ENCODE results near the gene RBM5.

The RBM5 gene

GRCh38 chr3:50147447-50147846 lies 58.7 kb downstream of the RBM5 start:
- TF ChIP-seq EZH2phosphoT487 (IDR thresholded peaks at IDR 0.05; ENCODE audit: low read depth): no peak
- Histone ChIP-seq H4K20me1 (ENCODE audit: insufficient read depth, low read length) (no peaks in the 10 kb centered on the region), H3K4me3 (ENCODE audit: low read length) (no peak overlapping the region), H3K4me1 (ENCODE audit: low read length) (no peaks in the 10 kb centered on the region), H3K27ac (ENCODE audit: low read length) (no peak overlapping the region), H3K9me3 (ENCODE audit: insufficient read depth, low read length) (no peaks in the 10 kb centered on the region), H3K27me3 (ENCODE audit: low read depth, low read length) (no peaks in the 10 kb centered on the region), H3K36me3 (replicated peaks; ENCODE audit: low read depth, low read length) (no peaks in the 10 kb centered on the region), H2AFZ (ENCODE audit: low read depth, low read length) (no peak overlapping the region), H3K4me2 (ENCODE audit: low read length) (no peak overlapping the region), H3K9ac (ENCODE audit: low read length) (no peak overlapping the region), H3K79me2 (ENCODE audit: low read length) (no peaks in the 10 kb centered on the region)

GRCh38 chr3:50147861-50148260 lies 59.1 kb downstream of the RBM5 start:
- Histone ChIP-seq H3K27ac (ENCODE audit: low read length) (no peak overlapping the region), H3K27me3 (ENCODE audit: low read depth, low read length) (no peaks in the 10 kb centered on the region), H3K4me1 (ENCODE audit: low read length) (no peaks in the 10 kb centered on the region), H2AFZ (ENCODE audit: low read depth, low read length) (no peak overlapping the region), H3K36me3 (replicated peaks; ENCODE audit: low read depth, low read length) (no peaks in the 10 kb centered on the region), H3K9ac (ENCODE audit: low read length) (no peak overlapping the region), H4K20me1 (ENCODE audit: insufficient read depth, low read length) (no peaks in the 10 kb centered on the region), H3K4me2 (ENCODE audit: low read length) (no peak overlapping the region), H3K4me3 (ENCODE audit: low read length) (no peak overlapping the region), H3K9me3 (ENCODE audit: insufficient read depth, low read length) (no peaks in the 10 kb centered on the region), H3K79me2 (ENCODE audit: low read length) (no peaks in the 10 kb centered on the region)
- TF ChIP-seq, protein P1, sequence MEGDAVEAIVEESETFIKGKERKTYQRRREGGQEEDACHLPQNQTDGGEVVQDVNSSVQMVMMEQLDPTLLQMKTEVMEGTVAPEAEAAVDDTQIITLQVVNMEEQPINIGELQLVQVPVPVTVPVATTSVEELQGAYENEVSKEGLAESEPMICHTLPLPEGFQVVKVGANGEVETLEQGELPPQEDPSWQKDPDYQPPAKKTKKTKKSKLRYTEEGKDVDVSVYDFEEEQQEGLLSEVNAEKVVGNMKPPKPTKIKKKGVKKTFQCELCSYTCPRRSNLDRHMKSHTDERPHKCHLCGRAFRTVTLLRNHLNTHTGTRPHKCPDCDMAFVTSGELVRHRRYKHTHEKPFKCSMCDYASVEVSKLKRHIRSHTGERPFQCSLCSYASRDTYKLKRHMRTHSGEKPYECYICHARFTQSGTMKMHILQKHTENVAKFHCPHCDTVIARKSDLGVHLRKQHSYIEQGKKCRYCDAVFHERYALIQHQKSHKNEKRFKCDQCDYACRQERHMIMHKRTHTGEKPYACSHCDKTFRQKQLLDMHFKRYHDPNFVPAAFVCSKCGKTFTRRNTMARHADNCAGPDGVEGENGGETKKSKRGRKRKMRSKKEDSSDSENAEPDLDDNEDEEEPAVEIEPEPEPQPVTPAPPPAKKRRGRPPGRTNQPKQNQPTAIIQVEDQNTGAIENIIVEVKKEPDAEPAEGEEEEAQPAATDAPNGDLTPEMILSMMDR (IDR thresholded peaks at IDR 0.05; ENCODE audit: low read depth, low read length): no peak
- TF ChIP-seq EZH2phosphoT487 (IDR thresholded peaks at IDR 0.05; ENCODE audit: low read depth): no peak

- peaks cover 13% of the 10 kb centered on the region for H3K27me3 ChIP-seq (ENCODE audit: low read depth, low read length)
- H4K20me1 ChIP-seq (ENCODE audit: insufficient read depth, low read length): no peaks in the 10 kb centered on the region
- H3K9me3 ChIP-seq (ENCODE audit: insufficient read depth, low read length): no peaks in the 10 kb centered on the region
- H3K4me1 ChIP-seq (ENCODE audit: low read length): no peaks in the 10 kb centered on the region
- H3K9ac ChIP-seq (ENCODE audit: low read length): no peak overlapping the region
- no peaks in the 10 kb centered on the region for H3K79me2 ChIP-seq (ENCODE audit: low read length)
- no peak for TF ChIP-seq EZH2phosphoT487 (IDR thresholded peaks at IDR 0.05; ENCODE audit: low read depth)
- TF ChIP-seq, protein P1 (IDR thresholded peaks at IDR 0.05; ENCODE audit: low read depth, low read length): no peak
- H3K36me3 ChIP-seq (replicated peaks; ENCODE audit: low read depth, low read length): no peaks in the 10 kb centered on the region
- H3K4me2 ChIP-seq (ENCODE audit: low read length): no peak overlapping the region
- no peak overlapping the region for H3K4me3 ChIP-seq (ENCODE audit: low read length)
- no peak overlapping the region for H3K27ac ChIP-seq (ENCODE audit: low read length)
- H2AFZ ChIP-seq (ENCODE audit: low read depth, low read length): no peak overlapping the region
These were observed 61.7 kb downstream of the RBM5 start for GRCh38 chr3:50150404-50150750.

DNA sequence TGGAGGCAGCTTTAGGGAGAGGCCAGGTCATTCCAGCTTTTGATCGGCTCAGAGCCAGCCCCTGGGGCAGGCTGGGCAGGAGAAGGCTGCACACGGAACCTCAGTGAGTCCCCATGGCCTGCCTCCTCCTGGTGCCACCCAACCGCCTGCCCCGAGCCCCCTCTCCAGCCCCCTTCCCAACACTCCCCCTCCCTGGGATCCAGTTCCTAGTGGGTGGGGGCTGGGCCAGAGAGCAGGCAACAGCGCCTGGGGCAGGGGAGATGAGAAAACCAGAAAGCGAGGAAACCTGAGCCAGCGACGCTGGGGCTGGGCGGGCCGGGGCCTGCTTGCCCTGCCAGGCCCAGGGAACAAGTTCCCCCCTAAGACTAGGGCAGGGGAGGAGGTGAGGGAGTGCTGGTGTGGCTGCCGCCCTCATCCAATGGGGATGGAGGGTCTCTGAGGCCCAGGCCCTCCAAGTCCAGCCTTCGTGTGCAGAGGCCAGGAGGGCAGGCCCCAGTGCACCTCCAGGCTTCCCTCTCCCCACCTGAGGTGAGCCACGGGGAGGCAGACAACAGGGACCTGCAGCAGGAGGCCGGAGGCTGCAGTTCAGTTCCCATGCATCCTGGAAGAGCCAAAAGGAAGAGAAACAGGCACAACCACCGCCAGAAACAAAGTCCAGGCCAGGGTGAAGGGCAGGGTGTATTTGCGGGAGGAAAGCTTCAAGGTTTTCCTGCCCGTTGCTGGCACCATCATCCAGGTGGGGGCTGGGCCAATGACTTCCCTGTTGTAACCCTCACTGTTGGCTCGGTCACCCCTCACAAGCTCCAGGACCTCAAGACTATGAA lies 62.4 kb downstream of the RBM5 start:
- Histone ChIP-seq H3K4me3 (ENCODE audit: low read length) (no peak overlapping the region), H2AFZ (ENCODE audit: low read depth, low read length) (no peak overlapping the region), H4K20me1 (ENCODE audit: insufficient read depth, low read length) (no peaks in the 10 kb centered on the region), H3K4me2 (ENCODE audit: low read length) (no peak overlapping the region), H3K27me3 (ENCODE audit: low read depth, low read length) (peaks cover 18% of the 10 kb centered on the region), H3K79me2 (ENCODE audit: low read length) (no peaks in the 10 kb centered on the region), H3K9ac (ENCODE audit: low read length) (no peak overlapping the region), H3K9me3 (ENCODE audit: insufficient read depth, low read length) (no peaks in the 10 kb centered on the region), H3K27ac (ENCODE audit: low read length) (no peak overlapping the region), H3K36me3 (replicated peaks; ENCODE audit: low read depth, low read length) (no peaks in the 10 kb centered on the region), H3K4me1 (ENCODE audit: low read length) (no peaks in the 10 kb centered on the region)
- no peak for TF ChIP-seq EZH2phosphoT487 (IDR thresholded peaks at IDR 0.05; ENCODE audit: low read depth)
- TF ChIP-seq, protein P1 (IDR thresholded peaks at IDR 0.05; ENCODE audit: low read depth, low read length): no peak
